ENCODE data around the gene ETNK2.
"Not testable (repeated sequence)": the region's sequence is repeated elsewhere in the genome, so short reads cannot be mapped to it uniquely, and the experiment has no call there.

Gene ETNK2

DNA sequence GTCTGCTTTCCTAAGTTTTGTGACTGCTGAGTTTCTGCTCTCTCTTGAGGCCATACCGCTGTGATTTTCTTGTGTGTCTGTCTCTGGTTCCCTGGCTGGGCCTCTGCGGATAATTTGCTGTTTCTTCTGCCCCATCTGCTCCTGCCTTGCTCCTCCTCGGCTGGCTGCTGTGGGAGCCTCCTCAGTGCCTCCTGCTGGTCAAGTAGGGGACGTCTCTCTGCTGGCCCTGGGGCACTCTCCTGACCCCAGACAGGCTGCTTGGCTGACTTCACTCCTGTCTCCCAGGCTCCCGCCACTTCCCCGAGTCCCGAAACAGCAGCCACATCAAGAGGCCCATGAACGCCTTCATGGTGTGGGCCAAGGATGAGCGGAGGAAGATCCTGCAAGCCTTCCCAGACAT is 28.5 kb downstream of the ETNK2 start:
- no peak for DNase-seq

DNA sequence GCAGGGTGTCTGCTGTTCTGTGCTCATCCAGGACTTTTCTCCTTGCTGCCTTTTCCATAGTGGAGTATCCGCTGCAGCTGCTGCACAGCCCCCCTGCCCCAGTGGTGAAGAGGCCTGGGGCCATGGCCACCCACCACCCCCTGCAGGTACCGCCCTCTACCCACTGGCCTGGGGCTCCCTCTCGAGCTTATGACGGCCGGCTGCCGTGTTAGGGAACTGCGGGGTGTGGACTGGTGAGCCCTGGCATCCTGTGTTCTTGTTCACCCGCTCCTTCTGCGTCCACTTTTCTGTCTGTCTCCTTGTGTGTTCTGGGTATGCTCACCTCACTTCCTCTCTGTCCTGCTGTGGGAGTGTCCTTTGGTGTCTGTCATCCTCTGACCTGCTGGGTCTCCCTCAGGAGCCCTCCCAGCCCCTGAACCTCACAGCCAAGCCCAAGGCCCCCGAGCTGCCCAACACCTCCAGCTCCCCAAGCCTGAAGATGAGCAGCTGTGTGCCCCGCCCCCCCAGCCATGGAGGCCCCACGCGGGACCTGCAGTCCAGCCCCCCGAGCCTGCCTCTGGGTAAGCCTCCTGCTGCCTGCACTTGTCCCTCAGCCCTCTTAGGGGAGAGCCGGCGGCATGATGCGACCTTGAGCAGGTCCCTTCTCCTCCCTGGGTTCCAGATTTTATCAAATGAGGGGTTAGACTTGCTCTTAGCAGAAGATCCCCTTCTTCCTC is 29.8 kb downstream of the ETNK2 start:
- no peak for DNase-seq

DNA sequence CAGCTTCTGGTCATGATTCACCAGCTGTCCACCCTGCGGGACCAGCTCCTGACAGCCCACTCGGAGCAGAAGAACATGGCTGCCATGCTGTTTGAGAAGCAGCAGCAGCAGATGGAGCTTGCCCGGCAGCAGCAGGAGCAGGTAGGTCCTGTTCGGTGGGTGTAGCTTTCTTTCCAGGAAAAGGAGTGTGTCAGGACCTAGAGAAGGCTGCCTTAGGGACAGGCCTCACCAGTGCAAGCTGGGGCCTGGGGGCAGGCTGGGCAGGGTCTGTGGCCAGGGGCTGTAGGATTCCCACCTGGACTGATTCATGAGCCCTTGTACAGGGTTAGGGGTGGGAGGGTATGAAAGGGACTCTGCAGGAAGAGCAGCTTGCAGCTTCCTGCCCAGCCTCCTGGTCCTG is 35.3 kb downstream of the ETNK2 start:
- no peak for DNase-seq

DNA sequence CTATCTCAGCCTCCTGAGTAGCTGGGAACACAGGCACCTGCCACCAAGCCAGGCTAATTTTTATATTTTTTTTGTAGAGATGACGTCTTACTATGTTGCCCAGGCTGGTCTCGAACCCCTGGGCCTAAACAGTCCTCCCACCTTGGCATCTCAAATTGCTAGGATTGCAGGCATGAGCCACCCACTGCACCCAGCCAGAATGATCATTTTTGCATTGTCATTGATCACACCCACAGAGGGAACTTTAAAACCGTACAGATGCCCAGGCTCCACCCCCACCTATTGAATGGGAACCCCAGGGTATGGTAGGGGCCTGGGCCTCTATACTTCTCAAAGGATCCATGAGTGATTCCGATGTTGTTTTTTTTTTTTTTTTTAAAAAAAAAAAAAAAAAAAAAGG is 36.7 kb downstream of the ETNK2 start:
- DNase-seq = no peak

GRCh38 chr1:204114606-204115005 is 37.2 kb downstream of the ETNK2 start:
- no peak for DNase-seq

- DNase-seq = no peak
Measured at GRCh38 chr1:204113896-204114295, 37.9 kb downstream of the ETNK2 start.

DNA sequence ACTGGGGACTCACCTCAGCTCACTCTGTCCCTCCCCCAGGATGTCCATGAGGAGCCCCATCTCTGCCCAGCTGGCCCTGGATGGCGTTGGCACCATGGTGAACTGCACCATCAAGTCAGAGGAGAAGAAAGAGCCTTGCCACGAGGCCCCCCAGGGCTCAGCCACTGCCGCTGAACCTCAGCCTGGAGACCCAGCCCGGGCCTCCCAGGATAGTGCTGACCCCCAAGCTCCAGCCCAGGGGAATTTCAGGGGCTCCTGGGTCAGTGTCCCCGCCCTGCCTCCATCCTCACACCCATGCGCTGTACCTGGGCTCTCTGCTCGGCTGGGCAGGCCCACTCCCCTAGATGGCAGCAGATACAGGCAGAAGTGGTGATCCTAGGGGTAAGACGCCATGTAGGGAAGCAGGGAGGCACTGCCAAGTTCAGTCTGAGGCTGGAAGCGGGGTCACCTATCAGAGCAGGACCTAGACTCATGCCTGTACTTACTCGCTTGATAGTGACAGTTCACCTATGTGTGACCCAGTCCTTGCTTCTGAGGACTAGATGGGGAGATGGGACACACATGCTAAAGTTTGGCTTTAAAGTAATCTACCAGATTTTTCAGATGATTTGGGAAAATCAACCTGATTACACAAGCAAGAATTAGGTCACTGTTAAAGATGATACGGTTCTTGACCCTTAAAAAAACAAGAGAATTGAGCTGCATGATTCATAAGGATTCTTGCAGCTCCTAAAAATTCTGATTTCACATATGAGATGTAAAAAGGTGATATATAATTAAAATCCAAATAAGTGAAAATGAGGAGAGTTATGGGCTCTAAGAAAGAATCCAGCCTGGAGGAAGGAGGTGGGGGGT is 38.7 kb downstream of the ETNK2 start:
- no peak for DNase-seq

GRCh38 chr1:204110894-204111633 is 40.8 kb downstream of the ETNK2 start:
- DNase-seq = no peak

GRCh38 chr1:204108312-204109141 is 43.3 kb downstream of the ETNK2 start:
- DNase-seq = no peak

GRCh38 chr1:204107892-204108291 is 44.0 kb downstream of the ETNK2 start:
- DNase-seq = no peak

DNA sequence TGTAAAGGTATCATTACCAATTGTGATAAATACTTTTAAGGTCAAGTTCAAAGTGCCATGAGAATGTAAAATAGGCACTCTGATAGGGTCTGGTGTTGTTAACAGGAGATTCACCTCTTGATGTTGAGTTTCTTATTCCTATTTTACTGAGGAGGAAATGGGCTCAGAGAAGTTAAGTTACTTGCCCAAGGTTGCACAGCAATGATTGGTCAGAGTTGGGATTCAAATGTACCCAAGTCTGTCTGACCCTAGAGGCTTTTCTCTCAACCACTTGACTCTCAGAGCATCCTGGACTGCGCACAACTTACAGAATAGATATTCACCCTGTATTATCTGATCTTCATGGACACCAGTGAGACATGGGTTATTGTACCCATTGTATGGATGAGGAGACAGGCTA is 45.0 kb downstream of the ETNK2 start:
- no peak for DNase-seq

DNA sequence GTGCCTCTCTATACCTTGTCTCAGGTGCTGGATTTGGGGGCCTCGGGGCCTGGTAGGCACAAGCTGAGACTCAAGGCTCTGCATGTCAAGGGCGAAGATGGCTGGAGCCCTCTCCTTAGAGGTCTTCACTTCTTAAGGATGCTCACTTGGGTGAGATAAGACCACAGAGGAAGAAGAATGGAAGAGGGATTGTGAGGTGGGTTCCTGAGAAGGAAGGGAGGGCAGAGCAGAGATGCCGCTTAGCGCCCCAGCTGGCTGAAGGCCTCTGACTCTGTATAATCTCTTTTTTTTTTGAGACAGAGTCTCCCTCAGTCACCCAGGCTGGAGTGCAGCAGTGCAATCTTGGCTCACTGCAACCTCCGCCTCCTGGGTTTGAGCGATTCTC is 46.7 kb downstream of the ETNK2 start:
- no peak for DNase-seq

DNA sequence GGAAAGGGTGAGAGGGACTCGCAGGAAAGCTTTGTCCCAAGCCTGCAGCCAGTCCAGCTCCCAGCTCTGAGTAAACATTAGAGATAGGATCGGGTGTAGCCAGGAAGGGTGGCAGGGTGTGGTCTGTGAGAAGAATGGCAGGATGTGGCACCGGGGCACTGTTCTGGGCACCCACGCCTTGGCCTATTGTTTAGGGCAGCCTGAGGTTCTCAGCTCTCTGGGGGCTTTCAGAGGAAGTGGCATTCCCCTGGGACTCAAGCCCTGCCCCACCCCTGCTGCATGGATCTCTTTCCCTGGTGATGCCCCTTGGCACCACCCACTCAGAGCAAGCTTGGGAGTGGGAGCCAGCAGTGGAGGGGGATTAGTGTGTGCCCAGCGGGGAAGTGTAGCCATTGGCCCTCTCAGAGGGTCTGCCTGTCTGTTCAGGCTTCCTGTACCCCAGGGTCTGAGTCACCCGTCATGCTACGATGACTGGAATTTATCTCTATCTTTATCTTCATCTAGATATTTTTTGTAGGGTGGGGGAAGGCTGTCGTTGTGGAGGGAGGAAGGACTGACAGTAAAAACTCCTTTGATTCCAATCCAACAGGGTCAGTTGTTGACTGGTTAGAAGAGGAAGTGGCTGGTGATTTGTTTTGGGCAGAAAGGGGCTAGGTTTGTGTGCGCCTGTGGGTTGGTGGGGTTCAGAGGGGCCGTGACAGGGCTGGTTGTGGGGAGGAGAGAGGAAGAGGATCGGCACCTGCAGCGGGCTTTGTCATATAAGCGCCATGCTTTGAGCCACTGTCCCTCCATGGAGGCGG is 47.3 kb downstream of the ETNK2 start:
- DNase-seq = no peak

DNA sequence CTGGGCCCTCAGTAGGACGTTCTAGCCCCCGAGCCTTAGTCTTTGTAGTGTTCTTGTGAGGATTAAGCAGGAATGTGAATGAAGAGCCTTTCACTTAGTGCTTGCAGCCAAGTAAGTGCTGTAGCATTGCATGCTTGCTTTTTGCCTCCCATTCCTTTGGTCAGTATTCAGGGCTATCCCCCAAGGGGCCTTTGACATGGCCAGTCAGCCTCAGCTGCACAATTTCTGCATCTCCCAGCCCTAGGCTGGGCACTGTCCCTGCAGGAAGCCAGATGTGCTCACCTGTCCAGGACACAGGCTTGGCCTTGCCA is 48.5 kb downstream of the ETNK2 start:
- no peak for DNase-seq

DNA sequence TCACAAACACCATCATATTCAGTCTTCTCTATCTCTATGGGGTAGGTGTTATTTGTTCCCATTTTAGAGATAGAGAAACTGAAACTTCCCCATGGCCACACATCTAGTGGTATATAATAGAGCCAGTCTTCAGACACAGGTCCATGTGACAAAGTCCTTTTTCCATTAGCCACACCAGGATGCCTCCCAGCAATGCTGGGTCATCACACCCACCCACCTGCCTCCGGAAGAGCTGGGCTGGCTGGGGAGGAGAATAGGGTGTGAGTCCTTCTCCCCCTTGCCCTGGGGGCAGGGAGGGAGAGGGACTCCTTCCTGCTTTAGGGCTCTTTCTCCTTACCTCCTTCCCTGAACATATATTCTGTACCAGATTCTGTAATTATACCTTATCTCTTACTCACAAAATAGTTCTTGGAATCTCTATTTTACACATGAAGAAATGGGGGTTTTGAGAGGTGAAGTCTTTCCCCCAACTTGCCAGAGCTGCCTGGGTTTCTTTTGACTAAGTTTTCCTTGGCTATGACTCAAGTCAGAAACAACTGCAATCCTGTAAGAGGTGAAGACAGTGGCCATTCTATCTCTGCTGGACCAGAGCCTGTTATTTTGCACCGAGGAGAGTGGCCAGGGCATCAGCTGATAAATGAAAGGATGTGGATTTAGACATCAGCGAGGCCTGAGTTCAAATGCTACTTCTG is 49.0 kb downstream of the ETNK2 start:
- no peak for DNase-seq

GRCh38 chr1:204102029-204102611 is 49.7 kb downstream of the ETNK2 start:
- DNase-seq = no peak

DNA sequence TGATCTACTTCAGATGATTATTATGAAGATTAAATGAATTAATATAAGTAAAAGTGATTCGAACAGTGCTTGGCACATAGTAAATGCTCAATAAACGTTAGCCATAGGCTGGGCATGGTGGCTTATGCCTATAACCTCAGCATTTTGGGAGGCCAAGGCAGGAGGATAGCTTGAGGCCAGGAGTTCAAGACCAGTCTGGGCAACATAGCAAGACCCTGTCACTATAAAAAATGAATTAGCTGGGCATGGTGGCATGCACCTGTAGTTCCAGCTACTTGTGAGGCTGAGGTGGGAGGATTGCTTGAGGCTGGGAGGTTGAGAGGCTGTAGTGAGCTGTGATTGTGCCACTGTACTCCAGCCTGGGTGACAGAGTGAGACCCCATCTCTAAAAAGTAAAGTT is 52.1 kb downstream of the ETNK2 start:
- not testable (repeated sequence) for DNase-seq

GRCh38 chr1:204098683-204099082 is 53.2 kb downstream of the ETNK2 start:
- DNase-seq = no peak

GRCh38 chr1:204096931-204097330 is 54.9 kb downstream of the ETNK2 start:
- DNase-seq = no peak

DNA sequence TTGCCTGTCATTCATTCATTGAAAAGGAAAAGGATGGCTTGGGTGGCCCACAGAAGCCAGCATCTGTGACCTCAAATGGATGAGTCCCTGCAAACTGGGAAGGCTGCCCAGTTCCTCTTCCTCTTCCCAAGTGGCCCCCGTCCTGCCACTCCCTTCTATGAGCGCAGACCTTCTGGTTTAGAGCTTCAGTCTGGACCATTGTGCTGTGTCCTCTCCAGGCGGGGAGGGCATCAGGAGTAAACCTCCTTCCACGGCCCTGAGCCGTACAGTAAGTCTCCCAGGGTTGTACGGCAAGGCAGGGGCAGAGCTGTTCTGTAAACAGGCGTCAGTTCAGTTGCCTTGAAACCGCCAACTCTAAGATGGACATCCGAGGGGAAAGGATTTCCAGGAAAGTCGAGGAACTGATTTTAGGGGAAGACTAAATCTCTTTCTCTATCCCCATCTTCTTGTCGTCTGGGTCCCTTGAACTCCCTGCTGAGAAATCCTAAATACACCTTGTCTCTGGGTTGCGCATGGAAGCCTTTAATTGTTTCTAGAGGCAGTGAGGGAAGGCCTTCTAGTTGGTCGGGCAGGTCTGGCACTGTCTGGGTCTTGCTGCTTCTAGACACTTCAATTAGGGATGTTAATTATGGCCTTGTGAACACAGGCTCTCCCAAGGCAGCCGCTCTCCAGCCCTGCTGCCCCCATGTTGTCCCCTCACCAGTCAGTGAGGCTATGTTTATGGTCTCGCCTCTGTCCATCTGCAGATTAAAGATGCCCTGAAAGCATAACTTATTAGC is 56.8 kb downstream of the ETNK2 start:
- DNase-seq = no peak

Data from stimulated activated CD4-positive, alpha-beta T cell treated with anti-CD3 and anti-CD28 coated beads, Interleukin-1b, Interleukin-23, amount 100 ng/mL, for 48 hours (primary cell).